ENCODE results near the gene CENPP.

Gene CENPP

GRCh38 chr9:92313624-92314012 is 12.1 kb upstream of the CENPP start:
- DNase-seq, result no peak

DNA sequence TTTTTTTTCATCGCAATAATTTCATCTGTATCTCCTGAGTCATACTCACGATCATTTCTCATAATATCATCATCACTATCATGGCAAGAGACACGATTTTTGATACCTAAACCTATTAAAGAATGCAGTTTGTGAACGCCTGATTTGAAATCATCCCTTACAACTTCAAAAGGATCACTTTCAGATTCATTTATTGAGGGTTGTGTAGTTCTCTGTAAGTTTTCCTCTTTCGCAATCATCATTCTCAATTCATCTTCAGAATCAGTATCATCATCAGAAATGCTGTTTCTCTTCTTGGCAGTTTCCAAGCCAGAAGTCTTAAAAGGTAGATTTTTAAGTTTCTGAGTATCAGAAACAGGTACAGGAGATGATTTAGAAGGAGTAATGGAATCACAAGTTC is 10.3 kb upstream of the CENPP start:
- DNase-seq, result no peak

GRCh38 chr9:92324431-92324830 is 1.3 kb upstream of the CENPP start:
- DNase-seq, result no peak

DNA sequence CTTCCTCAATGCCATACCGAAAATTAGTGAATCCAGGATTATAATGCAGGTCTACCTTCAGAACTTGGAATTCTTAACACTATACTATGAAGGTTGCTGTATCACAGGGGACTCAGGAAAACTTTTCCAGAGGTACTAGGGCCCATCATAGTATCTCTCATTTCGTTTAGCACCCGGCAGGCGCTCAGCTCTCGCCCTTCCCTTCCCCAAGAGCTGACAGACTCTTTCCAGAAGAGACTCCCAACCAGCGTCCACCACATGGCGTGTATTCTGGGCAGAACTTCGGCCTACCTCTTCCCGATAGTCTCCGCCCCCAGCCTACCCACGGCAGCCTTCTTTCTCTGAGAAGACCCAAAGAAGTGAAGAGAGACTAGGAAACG is 874 bp upstream of the CENPP start:
- no peak for DNase-seq

- DNase-seq, result no peak
Observed at GRCh38 chr9:92325991-92326500, 293 bp downstream of the CENPP start.

- no peak for DNase-seq
Observed at GRCh38 chr9:92327283-92327850, 1.6 kb downstream of the CENPP start.

DNA sequence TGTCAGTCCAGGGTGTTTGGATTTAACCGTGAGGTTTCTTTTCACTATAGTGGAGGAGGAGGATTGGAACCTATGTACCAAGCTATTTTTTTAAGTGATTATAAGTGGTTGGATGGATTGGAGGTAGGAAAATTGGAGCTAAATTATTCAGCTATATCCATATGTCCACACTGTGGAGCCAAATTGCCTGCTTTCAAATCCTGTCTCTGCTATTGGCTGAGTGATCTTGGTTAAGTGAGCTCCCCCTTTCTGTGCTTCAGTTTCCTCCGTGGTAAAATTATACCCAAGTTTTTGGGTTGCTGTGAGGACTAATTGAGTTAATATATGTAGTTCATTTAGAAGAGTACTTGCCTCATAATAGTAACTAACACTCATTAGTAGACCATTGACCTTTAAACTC is 2.5 kb downstream of the CENPP start:
- peak; percentile 60 for DNase-seq

DNA sequence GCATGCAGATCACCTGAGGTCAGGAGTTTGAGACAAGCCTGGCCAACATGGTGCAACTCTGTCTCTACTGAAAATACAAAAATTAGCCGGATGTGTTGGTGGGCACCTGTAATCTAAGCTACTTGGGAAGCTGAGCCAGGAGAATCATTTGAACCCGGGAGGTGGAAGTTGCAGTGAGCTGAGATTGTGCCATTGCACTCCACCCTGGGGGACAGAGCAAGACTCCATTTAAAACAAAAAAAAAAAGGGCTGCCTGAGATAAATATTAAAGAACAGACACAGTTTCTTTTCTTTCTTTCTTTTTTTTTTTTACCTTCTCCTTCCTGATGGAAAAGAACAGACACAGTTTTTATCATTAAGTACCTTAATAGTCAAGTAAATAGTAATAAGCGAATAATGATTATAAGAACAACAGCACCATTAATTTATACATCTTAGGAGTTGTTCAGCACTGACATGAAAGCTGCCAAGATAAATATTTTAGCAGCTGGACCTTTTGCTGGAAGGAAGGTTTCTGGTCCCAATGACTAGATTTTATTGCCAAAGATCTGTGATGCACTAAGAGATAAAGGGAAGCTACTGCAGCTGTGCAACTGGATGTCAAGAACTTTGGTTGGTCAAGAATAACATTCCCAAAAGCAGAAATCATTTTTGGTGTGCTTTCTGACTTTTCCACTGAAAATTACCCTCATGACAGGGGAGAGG is 7.0 kb downstream of the CENPP start:
- DNase-seq, result no peak

- DNase-seq, result no peak
Observed at GRCh38 chr9:92333282-92333634, 7.5 kb downstream of the CENPP start.

GRCh38 chr9:92341578-92341977 is 15.8 kb downstream of the CENPP start:
- no peak for DNase-seq

DNA sequence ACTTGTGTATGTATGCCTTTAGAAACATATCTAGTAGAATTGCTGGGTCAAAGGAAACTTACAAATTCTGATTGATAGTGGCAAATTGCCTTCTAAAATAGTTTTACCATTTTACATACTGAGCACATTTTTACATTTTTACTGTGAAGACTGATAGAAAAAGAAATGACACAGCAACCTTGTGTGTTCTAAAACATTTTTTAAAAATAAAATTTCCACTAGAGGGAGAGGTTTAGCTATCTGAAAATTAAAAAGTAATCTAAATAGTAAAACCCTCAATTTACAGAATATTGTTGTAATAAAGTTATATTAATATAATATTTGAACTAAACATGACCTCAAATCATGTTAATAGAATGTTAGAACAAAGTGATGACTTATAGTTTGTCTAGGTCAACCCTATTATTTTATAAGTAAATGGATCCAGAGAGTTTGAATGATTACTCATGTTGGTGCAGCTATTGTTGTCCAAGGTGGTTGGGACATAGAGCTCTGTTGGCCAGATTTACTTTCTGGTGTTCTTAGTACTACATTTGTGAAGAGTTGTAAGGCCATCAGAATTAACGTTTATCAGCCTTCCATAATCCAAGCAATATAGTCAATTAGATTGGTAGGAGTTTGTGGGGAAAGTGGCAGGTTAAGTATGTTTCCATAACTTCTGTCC is 17.2 kb downstream of the CENPP start:
- peak; percentile 14 for DNase-seq

DNA sequence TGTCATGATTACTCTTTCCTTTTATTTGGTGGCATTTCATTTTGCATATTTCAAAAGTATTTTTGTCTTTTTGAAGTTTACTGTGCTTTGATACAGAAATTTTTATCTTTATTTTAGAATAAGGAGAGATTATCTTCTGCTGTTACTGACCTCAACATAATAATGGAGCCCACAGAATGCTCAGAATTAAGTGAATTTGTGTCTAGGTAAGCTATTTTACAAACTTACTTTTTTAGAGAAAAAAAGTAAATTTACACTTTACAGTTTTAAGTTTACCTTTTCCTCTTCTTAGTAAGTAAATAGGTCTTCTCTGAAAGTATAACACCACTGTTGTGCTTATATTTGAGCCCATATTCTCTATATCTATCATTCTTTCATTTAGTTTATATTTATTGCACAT is 19.8 kb downstream of the CENPP start:
- DNase-seq, result no peak

- peak; percentile 76 for DNase-seq
Observed at GRCh38 chr9:92349771-92350739, 24.3 kb downstream of the CENPP start.

- no peak for DNase-seq
Observed at GRCh38 chr9:92350740-92351133, 25.0 kb downstream of the CENPP start.

- no peak for DNase-seq
Observed at GRCh38 chr9:92353051-92353450, 27.3 kb downstream of the CENPP start.

DNA sequence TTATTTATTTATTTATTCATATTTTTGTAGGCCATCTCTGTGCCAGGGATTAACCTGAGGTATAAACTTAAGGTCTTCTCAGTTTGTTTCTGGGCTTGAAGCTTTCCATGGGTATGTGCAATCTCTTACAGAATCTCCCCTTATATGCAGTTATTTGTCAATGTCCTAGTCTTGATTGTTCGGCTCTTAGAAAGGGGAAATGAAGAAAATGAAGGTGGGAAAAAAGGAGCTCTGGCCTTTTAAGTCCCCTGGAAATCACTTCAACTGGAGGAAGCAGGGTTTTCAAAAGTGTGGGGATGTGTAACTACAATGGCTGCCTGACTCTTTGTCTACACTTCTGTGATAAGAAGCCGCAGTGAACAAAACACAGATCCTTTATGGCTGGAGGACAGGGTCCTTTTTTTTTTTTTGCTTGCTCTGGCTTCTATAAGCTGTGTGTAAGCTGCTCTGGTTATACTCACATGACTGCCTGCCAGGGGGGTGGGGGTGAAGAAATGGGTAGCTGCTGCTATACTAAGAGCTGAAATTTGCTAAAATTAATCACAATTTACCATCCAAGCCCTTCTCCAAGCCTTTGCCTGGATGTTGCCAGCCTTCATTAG is 33.7 kb downstream of the CENPP start:
- DNase-seq, result no peak

DNA sequence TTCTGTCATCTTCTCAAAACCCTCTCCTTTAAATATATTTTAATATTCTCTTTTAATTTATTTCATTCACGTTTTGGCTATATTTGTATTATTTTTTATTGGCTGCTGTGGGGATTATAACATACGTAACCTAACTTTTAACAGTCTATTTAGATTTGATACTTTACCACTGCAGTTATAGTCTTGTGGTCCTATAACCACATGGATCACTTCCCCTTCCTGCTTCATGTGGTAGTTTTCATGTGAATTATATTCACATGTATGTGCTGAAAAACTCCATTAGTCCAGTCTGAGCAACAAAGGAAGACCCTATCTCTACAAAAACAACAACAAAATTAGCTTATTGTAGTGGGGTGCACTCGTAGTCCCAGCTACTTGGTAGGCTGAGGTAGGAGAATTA is 34.3 kb downstream of the CENPP start:
- no peak for DNase-seq

GRCh38 chr9:92369075-92369474 is 43.3 kb downstream of the CENPP start:
- DNase-seq, result no peak

DNA sequence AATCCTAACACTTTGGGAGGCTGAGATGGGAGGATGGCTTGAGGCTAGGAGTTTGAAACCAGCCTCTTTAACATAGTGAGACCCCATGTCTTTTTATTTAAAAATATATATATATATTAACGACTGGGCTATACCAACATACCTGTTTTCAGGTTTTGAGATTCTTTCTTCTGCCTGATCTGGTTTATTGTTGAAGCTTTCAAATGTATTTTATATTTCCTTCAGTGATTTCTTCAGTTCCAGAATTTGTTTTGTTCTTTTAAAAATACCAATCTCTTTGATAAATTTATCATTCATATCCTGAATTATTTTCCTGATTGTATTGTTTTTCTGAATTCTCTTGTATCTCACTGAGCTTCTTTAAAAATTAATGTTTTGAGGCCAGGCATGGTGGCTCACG is 47.4 kb downstream of the CENPP start:
- no peak for DNase-seq

GRCh38 chr9:92377876-92378275 is 52.1 kb downstream of the CENPP start:
- no peak for DNase-seq

GRCh38 chr9:92378865-92379560 is 53.3 kb downstream of the CENPP start:
- peak; percentile 71 for DNase-seq

DNA sequence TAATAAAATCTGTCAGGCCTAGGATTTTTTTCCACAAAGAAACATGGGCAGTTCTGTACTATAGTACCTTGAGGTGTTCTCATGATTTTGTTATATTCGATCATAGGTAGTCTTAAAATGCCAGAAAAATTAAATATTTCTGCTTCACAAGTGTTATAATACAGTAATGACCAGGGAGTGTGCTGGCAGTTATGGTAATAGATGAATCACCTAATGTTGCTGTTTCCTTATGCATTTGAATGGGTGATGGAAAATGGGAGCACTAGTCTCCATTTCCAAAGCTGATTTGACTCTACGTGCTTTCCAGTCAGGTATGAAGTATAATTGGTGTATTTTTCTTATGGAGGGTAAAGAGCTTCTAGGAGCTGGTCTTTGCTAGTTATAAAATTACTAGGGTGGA is 54.9 kb downstream of the CENPP start:
- no peak for DNase-seq
